Activated T-helper 1 cell treated with Interleukin-2 at 50 U/mL for 16 hours (primary cell): Measurements from ENCODE around the gene MECP2.
"Not testable (repeated sequence)": the region's sequence is repeated elsewhere in the genome, so short reads cannot be mapped to it uniquely, and the experiment has no call there.

Source experiments
- DNase-seq: peaks from one replicate; pipeline ENCODE4 v3.0.0-alpha.2; 2020; ENCODE audit warnings: low read depth

MECP2 gene

GRCh38 chrX:154016366-154017076 is 81.0 kb downstream of the MECP2 start:
- no peak for DNase-seq

DNA sequence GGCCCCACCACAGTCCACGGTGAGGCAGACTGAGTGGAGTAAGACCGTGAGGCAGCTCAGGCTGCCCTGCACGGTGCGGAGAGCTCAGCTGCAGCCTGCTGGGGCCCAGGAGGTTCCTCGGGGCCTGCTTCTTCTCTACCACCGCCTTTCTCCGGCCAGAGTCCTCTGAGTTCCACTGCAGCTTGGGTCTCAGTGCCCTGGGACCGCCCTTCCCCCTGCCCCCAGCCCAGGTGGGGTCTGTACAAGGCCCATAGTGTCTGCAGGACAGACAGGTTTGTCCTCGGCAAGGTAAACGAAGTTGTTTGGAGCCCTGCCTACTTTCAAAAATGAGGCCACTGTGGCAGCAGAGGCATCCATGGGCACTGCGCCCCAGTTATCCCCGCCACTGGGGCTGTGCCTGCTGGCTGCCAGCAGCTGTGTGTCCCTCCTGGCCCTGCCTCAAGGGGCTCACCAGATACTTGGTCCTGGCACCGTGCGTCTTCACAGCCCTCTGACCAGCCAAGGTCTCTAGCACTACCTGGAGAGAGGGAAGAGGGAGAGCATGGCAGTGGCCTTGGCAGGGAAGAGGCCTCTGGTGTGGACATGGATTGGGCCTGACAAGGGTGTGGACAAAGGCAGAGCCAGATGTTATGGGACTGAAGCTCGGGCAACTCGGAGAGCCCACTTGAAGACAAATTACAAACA is 81.8 kb downstream of the MECP2 start:
- DNase-seq: no peak

- no peak for DNase-seq
These were observed 82.8 kb downstream of the MECP2 start for GRCh38 chrX:154014429-154015380.

DNA sequence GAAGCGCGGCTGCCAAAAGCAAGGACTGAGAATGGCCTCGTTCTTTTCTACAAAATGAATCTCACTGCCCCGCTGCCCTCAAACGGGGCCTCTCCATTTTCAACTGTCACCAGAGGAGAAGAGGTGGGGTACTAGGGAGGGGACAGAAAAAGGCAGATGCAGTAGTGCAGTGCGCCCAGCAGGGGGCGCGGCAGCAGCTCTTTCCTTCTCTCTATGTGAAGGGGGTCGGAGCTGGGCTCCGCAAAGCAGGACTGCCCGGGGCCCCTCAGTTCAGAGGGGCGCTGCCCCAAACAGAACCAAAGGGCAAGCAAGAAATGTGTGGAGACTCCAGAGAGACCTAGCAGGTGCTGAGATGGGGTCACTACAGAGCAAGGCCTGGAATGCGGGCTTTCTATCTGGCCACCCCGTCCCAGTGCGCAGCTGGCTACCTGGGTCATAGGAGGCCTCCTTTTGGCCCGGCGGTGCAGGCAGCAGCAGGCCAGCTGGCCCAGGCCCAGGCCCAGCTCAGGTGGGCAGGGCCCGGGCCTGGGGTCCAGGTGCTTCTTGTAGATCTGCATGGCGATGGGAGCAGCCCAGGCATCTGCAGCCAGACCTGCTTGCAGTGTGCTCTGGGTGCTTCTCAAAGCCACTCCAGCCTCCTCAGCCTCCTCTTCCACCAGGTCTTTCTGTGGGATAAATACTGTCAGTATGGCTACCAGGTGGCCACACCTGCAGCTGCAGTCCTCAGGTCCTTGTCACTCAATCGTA is 83.7 kb downstream of the MECP2 start:
- DNase-seq: no peak

DNA sequence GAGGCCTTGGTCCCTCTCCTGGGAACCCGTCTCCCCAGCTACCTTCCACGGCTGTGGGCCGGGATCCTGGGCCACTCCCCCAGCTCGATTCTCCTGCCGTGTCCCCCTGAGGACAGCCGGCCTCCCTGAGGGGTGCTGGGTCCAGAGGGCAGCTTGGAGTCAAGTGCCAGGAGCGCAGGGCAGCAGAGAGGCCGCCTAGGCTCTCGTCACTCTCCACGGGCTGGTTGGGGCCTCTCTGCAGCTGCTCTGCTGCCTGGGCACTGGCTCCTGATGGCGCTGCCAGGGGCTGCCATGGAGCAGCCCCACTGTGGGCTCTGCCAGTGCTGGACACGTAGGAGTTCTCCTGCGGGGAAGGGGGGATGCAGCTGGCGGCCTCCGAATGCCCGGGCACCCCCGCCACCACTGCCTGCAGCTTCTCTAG is 84.5 kb downstream of the MECP2 start:
- no peak for DNase-seq

DNA sequence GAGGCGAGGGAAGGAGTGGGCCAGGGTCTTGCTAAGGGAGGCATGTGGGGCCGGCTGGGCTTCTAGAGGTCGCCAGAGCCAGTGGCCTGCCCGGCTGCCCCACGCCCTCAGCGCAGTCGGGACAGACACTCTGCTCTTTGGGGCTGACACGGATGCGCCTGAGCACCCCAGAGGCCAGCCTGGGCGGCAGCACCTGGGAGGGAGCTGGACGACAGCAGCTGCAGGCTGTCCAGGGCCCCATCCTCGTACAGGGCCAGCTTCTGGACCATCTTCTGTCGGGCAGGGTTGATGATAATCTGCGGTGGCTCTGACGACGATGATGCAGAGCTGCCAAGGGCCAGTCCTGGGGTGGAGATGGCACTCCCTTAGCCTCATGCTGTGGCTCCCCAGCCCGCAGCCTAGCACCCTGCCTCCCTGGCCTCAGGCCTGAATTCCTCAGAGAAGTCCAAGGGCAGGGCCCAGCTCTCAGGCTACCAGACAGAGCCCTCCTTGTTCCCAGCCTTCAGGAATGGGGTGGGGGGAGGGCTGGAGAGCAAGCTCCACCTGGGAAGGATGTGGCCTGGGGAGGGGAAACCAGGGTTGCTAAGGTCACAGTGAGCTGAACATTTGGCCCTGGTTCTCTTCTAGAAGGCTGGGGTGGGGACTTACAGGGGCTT is 85.1 kb downstream of the MECP2 start:
- no peak for DNase-seq

DNA sequence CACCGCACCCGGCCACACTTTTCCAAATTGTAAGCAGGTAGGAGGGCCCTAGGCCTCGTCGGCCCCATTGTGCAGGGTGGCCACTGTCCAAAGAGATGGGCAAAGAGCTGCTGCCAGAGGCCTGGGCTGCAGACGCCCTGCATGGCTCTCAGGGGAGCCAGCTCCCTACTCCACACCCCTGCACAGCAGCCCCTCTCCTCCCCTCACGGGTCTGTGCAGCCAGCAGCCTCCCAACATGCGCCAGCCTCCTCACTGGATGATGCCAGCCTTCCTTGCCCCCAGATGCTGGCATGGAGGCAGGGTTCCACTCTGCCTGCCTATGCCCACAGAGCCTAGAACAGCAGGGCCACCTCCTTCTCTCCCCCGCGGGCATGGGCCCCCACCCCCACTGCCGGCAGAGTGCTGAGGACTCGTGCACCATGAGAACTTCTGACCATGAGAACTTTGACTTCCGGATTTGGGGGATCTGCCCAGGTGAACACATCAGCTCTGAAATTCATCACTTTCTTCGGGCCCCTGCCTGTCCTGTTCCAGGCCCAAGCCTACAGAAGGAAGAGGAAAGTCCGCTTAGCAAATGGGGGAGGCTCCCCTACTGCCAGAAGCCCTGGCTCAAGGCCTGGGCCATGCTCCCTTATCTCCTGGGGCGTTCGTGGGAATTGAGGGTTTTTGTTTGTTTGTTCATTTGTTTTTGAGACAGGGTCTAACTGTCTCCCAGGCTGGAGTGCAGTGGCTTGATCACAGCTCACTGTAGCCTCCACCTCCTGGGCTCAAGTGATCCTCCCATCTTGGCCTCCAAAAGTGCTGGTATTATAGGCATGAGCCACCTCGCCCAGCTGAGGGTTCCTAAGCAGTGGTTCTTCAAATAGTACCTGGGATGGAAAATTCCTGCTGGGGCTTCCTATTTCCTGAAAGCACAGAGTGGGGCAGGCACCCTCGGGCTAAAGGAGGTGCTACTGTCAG is 85.9 kb downstream of the MECP2 start:
- no peak for DNase-seq

DNA sequence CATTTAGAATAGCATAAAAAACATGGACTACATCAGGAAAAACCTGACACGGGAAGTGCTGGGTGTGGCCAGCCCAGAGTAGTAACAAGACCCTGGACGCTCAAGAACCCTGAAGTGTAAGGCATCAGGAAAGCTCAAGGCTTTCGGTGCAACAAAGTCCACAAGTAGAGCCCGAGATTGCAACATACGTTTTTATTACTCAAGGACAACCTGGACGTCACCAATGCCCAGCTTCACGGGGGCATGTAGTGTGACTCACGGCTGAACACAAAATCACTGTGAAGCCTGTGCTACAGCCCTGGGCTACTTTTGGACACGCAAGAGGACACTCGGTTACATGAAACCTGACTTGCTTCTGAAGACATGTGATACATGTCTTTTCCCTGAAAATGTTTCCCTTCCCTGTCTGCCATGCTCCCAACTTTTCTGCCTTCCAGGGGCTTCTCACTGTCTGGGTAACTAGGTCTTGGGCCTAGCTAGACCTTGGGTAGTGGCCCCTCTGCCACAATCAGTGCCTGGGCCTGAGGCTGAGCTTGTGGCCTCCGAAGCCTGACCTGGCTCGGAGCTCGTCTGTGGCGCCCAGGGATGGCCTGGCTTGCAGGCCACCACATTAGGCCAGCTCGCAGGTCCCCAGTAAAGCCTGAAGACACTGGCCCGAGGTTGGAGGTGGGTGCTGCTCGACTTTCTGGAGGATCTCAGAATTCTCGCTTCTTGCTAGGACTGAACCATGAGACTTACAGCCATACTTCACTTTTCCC is 87.0 kb downstream of the MECP2 start:
- no peak for DNase-seq

DNA sequence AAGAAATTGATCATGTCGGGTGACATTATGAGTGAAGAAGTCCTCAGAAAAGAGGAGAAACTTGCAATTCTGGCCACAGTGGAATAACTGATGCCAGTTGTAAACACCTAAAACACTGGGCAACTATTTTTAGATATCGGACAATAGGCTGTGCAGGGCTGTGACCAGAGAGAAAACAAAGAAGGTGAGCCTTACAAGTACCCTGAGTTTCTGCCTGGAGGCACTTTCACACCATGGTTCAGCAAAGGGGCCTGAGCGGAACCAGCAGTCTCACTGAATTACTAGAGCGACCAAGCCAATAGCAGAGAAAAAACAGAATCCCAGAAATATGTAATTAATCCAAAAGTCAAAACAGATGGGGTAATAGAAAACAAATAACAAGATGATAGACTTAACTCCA is 89.0 kb downstream of the MECP2 start:
- DNase-seq: no peak

- no peak for DNase-seq
These were observed 90.6 kb downstream of the MECP2 start for GRCh38 chrX:154006947-154007346.

DNA sequence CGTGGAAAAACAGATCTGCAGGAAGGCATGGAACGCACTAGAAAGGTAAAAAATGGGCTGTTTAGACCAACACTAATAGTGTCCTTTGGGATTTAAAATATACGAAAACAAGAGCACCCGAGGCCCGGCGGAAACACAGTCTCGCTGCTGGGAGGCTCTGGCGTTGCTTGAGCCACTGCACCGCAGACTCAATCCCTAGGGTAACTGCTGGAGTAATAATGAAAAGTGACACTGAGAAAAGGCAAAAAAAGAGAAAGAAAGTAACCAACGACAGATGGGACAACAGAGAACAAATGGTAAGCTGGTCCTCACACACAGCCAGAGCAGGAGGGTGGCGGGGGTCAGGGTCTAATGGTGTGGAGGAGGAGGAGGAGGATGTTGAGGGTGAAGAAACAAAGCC is 93.2 kb downstream of the MECP2 start:
- no peak for DNase-seq

GRCh38 chrX:154002215-154002719 is 95.2 kb downstream of the MECP2 start:
- DNase-seq: no peak

DNA sequence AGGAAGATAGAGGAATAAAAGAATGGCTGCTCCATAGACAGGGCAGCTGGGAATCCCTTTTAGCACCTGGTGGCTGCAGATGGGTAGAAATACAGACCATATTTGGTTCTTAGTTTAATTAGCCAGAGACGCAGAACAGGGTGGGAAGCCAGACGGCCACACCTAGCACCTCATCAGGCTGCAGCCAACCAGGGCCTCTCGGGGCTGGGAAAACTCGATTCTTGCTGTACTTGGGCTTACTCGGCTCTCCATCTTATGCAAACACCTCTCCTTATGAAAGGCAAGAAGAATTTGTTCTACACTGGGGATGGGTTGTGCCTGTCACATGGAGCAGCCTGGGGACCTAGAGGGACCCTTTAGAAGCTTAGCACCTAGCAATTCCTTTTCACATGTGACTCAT is 97.5 kb downstream of the MECP2 start:
- DNase-seq: no peak

- DNase-seq: no peak
These were observed 98.0 kb downstream of the MECP2 start for GRCh38 chrX:153999359-154000037.

DNA sequence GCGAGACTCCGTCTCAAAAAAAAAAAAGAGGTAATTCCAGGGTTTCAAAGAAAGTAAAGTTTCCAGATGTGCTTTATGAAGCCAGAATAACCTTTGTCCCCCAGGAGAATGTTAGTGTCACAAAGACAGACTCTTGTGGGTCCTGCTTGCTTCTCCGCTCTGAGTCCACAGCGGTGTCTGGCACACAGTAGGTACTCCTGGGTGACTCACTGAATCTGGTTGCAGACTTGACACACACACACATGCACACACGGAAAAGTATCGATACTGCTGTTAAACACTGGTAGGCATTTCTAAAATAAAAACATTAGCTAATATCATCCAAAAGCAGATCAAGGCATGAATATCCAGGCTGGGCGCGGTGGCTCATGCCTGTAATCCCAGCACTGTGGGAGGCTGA is 102.0 kb downstream of the MECP2 start:
- DNase-seq: no peak

- DNase-seq: not testable (repeated sequence)
These were observed 103.1 kb downstream of the MECP2 start for GRCh38 chrX:153994398-153994797.

DNA sequence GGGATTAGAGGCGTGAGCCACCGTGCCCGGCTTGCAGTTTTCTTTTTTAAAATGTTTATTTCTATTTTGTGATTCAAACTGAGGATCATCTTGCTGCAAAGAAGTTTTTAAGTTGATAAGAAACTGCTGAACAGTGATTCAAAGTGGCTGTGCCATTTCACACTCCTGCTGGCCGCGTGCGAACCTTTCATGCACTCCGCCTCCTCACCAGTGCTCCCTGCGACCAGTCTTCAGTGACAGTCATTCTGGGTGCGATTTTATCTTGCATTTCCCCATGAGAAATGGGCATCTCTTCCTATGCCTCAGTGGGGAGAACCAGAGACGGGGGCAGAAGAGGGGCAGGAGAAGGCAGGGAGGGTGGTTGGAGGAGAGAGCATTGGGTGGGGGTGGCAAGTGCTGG is 103.5 kb downstream of the MECP2 start:
- DNase-seq: no peak

DNA sequence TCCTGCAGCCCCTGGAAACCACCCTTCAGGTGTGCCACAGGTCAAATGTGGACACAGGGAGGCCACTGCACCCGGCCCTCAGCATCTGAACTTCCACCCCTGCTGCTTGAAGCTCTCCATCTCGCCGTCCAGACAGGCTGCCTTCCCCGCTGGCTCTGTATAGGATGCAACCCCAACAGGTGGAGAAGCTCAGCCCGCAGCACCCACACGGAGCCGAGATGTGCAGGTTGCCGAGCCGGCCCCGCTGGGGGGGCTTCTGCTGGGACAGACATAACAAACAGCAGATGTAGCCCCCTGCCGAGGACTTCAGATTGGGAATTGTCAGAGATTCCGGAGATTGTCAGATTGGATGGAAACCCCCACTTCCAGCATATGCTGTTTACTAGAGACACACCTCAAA is 104.4 kb downstream of the MECP2 start:
- no peak for DNase-seq

DNA sequence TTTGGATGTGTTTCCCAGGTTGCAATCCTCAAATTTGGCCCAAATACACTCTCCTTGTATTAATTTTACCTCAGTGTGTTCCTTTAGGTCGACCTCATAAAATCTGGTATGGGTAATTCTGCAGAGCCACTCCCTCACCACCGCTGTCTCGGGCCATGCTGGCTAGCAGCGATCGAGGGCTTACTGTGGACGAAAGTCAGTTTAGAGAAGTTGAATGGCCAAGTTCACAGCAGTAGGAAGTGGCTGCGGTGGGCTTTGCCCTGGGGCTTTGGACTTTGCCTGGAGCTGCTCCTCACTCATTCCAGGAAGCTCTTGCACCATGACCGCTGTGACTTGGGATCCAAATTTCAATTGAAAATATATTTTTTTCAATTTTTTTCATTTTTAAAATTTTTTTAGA is 105.3 kb downstream of the MECP2 start:
- no peak for DNase-seq
